PFSK-1 (cell line): ENCODE data around the gene OTOP3.
A peak's percentile ranks its signal among the peaks of the same experiment; 100 is the strongest.

Source experiments
- FOXP2 ChIP-seq: optimal IDR thresholded peaks from 2 replicates; pipeline ENCODE3; 2011; ENCODE audit warnings: borderline replicate concordance, control low read depth, inconsistent platforms; ENCODE audit not compliant: insufficient read depth; ENCODE audit errors: extremely low read length, extremely low read depth
- POLR2AphosphoS5 ChIP-seq: IDR thresholded peaks from 2 replicates; pipeline ENCODE4 v1.6.1; 2012; ENCODE audit warnings: low read depth, mild to moderate bottlenecking, control low read depth, low read length, moderate library complexity
- REST ChIP-seq, 2 experiments: IDR thresholded peaks; 2 replicates each; pipeline versions ENCODE4 v1.6.1 to v1.8.0; 2011 to 2012; ENCODE audit warnings: low read depth in 2 of 2, low read length in 2 of 2, control low read depth in 1 of 2, inconsistent platforms in 1 of 2, mild to moderate bottlenecking in 1 of 2, moderate library complexity in 1 of 2; ENCODE audit not compliant: insufficient read depth in 1 of 2
- SIN3A ChIP-seq: IDR thresholded peaks from 2 replicates; pipeline ENCODE4 v1.6.1; 2012; ENCODE audit warnings: mild to moderate bottlenecking, low read length, moderate library complexity, borderline replicate concordance; ENCODE audit not compliant: insufficient read depth
- TAF1 ChIP-seq: IDR thresholded peaks from 2 replicates; pipeline ENCODE4 v1.6.1; 2012; ENCODE audit warnings: low read length, control low read depth, borderline replicate concordance; ENCODE audit not compliant: insufficient read depth

OTOP3 gene

GRCh38 chr17:74987418-74987908, 51.8 kb downstream of the OTOP3 start, which contains the start of gene CDR2L:
Gene CDR2L, plus strand, starts transcription at chr17:74987632. Its CDS starts 412 bp downstream, at chr17:74988044.
- TF ChIP-seq REST (IDR thresholded peaks at IDR 0.05; ENCODE audit: insufficient read depth in 1 of 2, low read depth in 2 of 2, low read length in 2 of 2) (no peak), POLR2AphosphoS5 (peak; percentile 72; the same call in 1 of the 2 replicates), TAF1 (peak; percentile 91)

GRCh38 chr17:74987909-74988711, 52.4 kb downstream of the OTOP3 start:
- TF ChIP-seq SIN3A (no peak), REST (IDR thresholded peaks at IDR 0.05; ENCODE audit: insufficient read depth in 1 of 2, low read depth in 2 of 2, low read length in 2 of 2) (0 out of 4 replicates have a peak, but pooled peaks of 1 of the 2 experiments have one; percentile 9), FOXP2 (peak; percentile 34)

- TF ChIP-seq SIN3A (no peak), POLR2AphosphoS5 (no peak), TAF1 (no peak), REST (IDR thresholded peaks at IDR 0.05; ENCODE audit: insufficient read depth in 1 of 2, low read depth in 2 of 2, low read length in 2 of 2) (no peak), FOXP2 (no peak)
Observed at GRCh38 chr17:74990581-74991105, 54.9 kb downstream of the OTOP3 start.

- no peak for TF ChIP-seq FOXP2
- no peak for TF ChIP-seq POLR2AphosphoS5
- TF ChIP-seq SIN3A = no peak
- no peak for TF ChIP-seq TAF1
- no peak for TF ChIP-seq REST (IDR thresholded peaks at IDR 0.05; ENCODE audit: insufficient read depth in 1 of 2, low read depth in 2 of 2, low read length in 2 of 2)
Observed at GRCh38 chr17:74992223-74992622, 56.5 kb downstream of the OTOP3 start.
